Activated T-cell treated with anti-CD3 and anti-CD28 coated beads, Interleukin-2, amount 50 U/mL, for 72 hours (primary cell): ENCODE data around the gene C5orf34. TPM values are rescaled to one million over a fixed set of nuclear protein-coding genes. Genes with fewer than 3 reads are reported as not detected.
"Not testable (repeated sequence)": the region's sequence is repeated elsewhere in the genome, so short reads cannot be mapped to it uniquely, and the experiment has no call there.

Experiments used
- ATAC-seq, 2 donors: fragments of 150-1000 bp; cut with Tn5 transposase; replicated peaks in 1 of 2; 2 replicates each; pipeline ENCODE4 v1.10.0; 2021; ENCODE audit warnings: moderate library complexity in 2 of 2, mild to moderate bottlenecking in 1 of 2
- DNase-seq, 2 donors: peaks; one replicate each; pipeline ENCODE4 v3.0.0; 2021 to 2022; ENCODE audit warnings: mixed read lengths in 1 of 2
- H3K27ac Mint-ChIP-seq: one replicate; pipeline ENCODE4 v1.8.0; 2022; ENCODE audit warnings: mild to moderate bottlenecking, moderate library complexity, mixed read lengths
- H3K27me3 Mint-ChIP-seq: one replicate; pipeline ENCODE4 v1.8.0; 2022; ENCODE audit warnings: low read depth, mixed read lengths
- H3K36me3 Mint-ChIP-seq, 2 donors: one replicate each; pipeline ENCODE4 v1.8.0; 2022; ENCODE audit warnings: mixed read lengths in 2 of 2, mild to moderate bottlenecking in 1 of 2; ENCODE audit not compliant: insufficient read depth in 2 of 2
- H3K4me1 Mint-ChIP-seq: one replicate; pipeline ENCODE4 v1.8.0; 2022; ENCODE audit warnings: low read depth, mixed read lengths
- H3K4me3 Mint-ChIP-seq, 2 donors: one replicate each; pipeline ENCODE4 v1.8.0; 2022; ENCODE audit warnings: mild to moderate bottlenecking in 2 of 2, mixed read lengths in 2 of 2, moderate library complexity in 2 of 2
- H3K9me3 Mint-ChIP-seq, 2 donors: one replicate each; pipeline ENCODE4 v1.8.0; 2022; ENCODE audit warnings: mixed read lengths in 2 of 2
- total RNA-seq, 2 donors: library from RNA; stranded (reverse); gene quantifications; one replicate each; pipeline ENCODE4 v1.2.3, GENCODE V29; 2022

The C5orf34 gene
- total RNA-seq, 2 donors from 2014 or later, result 21.0 to 21.7 TPM

DNA sequence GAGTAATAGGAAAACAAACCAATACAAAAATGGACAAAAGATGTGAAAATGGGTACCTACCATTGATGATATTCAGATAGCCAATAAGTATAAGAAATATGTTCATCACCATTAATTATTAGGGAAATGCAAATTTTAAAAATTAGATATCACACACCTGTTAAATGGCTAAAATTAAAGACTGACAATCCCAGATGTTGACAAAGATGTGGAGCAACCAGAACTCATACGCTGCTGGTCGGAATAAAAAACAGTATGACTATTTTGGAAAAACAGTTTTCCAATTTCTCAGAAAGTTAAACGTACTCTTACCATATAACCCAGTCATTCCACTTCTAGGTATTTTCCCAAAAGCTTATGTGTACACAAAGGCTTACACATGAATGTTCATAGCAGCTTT, 58.4 kb downstream of the C5orf34 start:
- no peak for DNase-seq
- no peak overlapping the region for H3K27ac Mint-ChIP-seq
- peaks cover 2 to 8% of the 10 kb centered on the region in 2 donors for H3K9me3 Mint-ChIP-seq
- H3K4me3 Mint-ChIP-seq, result no peak overlapping the region
- peaks cover 11 to 48% of the 10 kb centered on the region in 2 donors for H3K36me3 Mint-ChIP-seq
- no peaks in the 10 kb centered on the region for H3K4me1 Mint-ChIP-seq
- H3K27me3 Mint-ChIP-seq, result no peaks in the 10 kb centered on the region
- ATAC-seq, result no peak

DNA sequence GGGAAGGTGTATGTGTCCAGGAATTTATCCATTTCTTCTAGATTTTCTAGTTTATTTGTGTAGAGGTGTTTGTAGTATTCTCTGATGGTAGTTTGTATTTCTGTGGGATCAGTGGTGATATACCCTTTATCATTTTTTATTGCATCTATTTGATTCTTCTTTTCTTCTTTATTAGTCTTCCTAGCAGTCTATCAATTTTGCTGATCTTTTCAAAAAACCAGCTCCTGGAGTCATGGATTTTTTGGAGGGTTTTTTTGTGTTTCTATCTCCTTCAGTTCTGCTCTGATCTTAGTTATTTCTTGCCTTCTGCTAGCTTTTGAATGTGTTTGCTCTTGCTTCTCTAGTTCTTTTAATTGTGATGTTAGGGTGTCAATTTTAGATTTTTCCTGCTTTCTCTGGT, 73.4 kb downstream of the C5orf34 start:
- Mint-ChIP-seq H3K36me3 (peaks cover 25 to 47% of the 10 kb centered on the region in 2 donors), H3K9me3 (peaks cover 25 to 32% of the 10 kb centered on the region in 2 donors), H3K27ac (peak overlapping the region; percentile 14)
- not testable (repeated sequence) for H3K27me3 Mint-ChIP-seq, H3K4me1 Mint-ChIP-seq, H3K4me3 Mint-ChIP-seq, ATAC-seq, DNase-seq

DNA sequence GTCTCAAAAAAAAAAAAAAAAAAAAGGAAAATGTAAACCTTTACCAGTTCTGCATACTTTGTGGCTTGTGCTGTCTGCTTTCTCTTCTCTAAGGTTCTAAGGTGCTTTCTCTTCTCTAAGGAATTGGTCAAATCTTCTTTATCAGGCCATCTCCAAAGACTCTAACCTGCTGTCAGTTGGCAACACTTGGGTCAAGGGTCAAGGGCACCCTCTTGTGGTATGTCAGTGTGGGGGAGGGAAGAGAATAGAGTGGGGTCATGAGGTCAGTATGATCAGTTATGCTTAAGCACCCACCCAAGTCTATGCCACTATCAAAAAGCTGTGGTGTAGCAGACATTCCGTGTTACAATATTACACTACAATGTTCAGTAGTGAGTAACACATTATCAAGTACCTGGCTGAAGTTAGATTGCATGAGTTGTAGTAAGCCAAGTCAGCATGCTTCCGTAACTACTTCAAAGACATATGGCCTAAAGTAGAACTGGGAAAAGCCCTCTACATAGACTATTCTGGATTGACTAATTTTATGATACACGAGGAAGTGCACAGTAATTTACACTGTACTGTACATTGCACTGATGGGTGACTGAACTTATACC, 77.8 kb downstream of the C5orf34 start:
- Mint-ChIP-seq H3K4me1 (no peaks in the 10 kb centered on the region), H3K27ac (no peak overlapping the region), H3K36me3 (peaks cover 13 to 22% of the 10 kb centered on the region in 2 donors), H3K27me3 (no peaks in the 10 kb centered on the region), H3K9me3 (peaks cover 18 to 24% of the 10 kb centered on the region in 2 donors), H3K4me3 (no peak overlapping the region)
- DNase-seq, result no peak
- ATAC-seq, result peak; percentile 43 to 45

Other genes with a start within 250 kb of the C5orf34 start
- 10 to 100 TPM; 78.6 to 81.5 TPM for gene HMGCS1, start 201.7 kb downstream of the C5orf34 start, total RNA-seq
- gene CCL28, start 102.8 kb downstream of the C5orf34 start, total RNA-seq, result 10 to 100 TPM; 15.0 to 15.2 TPM
- gene TMEM267, start 31.3 kb downstream of the C5orf34 start, total RNA-seq, result 10 to 100 TPM; 30.7 to 35.5 TPM
- 10 to 100 TPM; 65.0 to 69.8 TPM for gene PAIP1, start 41.9 kb upstream of the C5orf34 start, total RNA-seq
- gene NNT, start 88.0 kb upstream of the C5orf34 start, total RNA-seq, result 100 to 1,000 TPM; 121 to 138 TPM